Femur (tissue), 1 donor: ENCODE results near the gene TSPAN6.

Experiments used
- DNase-seq: peaks from one replicate; pipeline ENCODE4 v3.0.0-alpha.2; 2017

Gene TSPAN6

DNA sequence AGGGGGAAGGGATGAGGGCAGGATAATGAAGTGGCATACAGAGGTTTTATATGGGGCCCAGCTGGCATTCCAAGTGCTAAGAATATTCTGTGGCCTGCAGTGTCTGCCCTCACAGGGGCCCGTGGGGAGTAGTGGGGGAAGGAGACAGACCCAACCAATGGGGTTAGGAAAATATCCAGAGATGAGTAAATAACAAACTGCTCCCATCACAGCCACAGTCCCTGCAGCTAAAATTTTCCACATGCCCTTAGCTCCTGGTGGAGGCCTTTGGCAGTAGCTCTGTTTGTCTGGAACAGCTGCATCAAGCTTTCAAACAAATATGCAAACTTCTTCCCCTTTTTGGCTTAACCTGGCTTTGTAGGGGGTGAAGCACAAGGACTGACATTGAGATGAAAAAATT lies 10.5 kb upstream of the TSPAN6 start:
- peak; percentile 61 for DNase-seq

DNA sequence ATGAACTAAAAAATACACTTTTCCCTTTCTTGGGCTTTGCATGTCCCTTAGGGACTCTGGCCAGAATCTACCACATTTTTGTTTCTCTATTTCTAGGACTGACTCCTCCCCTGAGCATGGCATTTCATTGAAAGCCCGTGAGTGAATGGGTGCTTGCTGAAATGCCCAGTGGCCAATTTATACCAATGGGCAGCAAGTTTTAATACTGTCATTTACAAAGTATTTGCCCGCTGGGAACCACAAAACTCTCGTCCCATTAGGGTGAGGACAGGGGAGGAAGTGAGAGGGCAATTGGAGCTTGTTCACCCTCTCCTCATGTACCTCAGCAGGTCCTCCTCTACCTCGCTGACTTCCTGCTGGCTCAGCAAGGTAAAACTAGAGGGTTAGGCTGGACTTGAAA lies 8.5 kb upstream of the TSPAN6 start:
- no peak for DNase-seq

DNA sequence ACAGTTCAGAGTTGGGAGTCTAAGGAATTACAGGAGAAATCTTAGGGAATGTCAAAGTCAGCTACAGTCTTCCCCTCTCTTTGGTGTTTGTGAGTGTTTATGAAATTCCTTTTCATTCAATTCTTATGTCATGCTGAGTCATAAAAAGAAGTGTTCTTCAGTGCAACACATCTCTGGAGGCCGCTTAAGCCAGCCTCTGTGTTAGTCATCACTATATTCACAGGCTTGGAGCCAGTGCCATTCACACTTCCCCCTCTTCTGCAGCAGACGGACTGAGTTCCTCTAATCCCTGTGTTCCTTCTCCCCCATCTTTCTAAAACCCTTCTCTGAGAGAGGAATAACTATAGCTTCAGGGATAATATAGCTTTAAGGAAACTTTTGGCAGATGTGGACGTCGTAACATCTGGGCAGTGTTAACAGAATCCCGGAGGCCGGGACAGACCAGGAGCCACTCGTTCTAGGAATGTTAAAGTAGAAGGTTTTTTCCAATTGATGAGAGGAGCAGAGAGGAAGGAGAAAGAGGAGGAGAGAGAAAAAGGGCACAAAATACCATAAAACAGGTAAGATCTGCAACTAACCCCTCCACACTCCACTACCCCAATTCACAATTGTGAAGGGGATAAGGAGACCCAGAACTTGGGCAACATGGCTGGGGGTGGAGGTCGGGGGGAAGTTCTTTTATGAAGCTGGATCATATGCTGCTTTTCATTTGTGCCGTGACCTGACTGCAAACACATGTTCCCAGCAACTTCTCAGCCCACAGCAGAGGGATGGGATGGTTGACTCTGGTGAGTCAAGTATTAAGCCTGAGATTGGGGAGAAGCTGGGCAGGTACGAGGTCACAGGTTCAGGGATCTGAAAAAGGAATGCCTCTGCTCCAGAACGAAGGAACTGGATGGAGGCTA lies 7.6 kb upstream of the TSPAN6 start, which contains the start of gene SRPX2:
TSS of gene SRPX2 (plus strand) at position 244 of the 905 bp plus-strand sequence. CDS start 2,124 bp downstream, outside the sequence.
- DNase-seq, result peak; percentile 68

DNA sequence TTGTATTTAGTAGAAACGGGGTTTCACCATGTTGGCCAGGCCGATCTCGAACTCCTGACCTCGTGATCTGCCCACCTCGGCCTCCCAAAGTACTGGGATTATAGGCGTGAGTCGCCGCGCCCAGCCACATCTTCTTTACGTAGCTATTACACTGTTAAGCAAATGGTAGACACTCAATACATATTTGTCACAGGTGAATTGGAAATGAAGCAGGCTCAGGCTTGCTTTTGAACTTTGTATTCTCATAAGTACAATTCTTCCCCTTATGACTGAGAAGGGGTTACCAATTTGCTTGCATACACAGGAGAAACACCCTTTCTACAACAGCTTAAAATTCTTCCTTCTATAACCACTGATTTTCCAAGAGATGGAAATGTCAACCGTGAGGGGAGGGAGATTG lies 6.6 kb upstream of the TSPAN6 start:
- no peak for DNase-seq

DNA sequence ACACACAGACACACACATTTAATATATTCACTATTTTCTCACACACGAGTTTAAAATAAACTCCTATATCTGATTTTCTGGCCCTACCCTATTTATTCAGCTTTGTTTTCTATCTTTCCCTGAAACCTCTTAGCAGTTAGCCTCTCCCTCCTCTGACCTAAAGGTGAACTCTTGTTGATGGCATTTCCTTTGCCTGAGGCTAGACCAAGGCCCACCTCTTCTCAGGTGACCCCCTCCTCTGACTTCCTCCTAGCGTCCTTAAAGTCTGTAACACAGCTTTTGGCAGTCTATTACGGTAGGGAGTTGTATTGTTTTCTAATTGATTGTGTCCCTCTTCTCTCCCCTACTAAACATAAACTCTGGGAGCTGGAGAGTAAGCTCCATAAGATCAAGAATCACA lies 5.7 kb upstream of the TSPAN6 start:
- DNase-seq, result no peak

DNA sequence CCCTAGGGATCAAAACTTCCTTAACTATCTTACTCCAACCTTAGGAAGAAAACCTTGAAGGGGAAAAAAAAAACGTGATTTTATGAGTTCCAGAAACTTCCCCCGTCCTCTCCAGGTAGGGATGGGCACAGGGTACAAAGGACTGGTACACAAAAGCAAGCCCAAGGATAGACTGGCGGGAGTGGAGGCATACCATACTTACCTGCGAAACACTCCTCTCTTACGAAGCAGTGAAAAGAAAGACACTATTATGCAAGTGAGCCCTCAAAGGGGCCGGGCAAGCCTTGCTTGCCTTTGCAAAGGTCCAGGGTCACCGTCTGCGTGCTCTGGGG lies 651 bp downstream of the TSPAN6 start:
- DNase-seq, result no peak

DNA sequence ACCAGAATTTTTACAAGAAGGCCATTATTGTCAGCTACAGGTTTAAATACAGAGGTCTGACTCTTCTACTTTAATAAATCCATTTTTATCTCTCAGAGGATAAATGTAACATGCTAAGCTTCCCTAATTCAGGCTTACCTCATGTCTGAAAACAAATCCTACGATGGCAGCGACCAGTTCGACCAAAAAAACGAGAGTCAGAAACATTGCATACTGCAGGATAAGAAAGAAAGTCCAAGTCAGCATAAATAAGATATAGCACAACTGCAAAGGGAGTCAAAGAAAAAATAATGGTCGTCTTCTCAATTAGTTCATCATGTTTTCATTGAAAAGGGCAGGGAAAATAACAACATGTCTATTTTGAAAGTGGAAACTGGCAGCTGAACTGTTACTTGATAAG lies 1.6 kb downstream of the TSPAN6 start:
- no peak for DNase-seq

DNA sequence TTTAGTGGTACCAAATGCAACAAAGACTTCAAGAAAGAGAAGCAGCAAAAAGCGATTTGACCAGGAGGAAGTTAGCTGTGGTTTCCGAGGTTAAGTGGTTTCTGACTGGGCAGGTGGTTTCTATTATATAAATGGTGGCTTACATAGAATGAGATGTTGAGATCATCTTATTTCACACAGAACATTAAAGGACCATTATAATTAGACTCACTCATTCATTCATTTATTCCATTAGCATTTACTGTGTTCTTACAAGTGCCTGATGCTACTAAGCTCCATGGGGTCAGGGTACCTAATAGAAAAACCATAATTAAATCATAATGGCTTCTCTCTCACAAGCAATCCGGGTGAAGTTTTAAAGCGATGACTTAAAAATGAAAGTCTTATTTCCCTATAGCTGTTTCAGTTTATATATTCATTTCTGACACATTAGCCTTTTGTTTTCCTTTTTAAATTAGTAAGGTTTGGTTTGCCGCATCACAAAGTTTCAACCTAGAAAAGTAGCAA lies 10.6 kb downstream of the TSPAN6 start:
- DNase-seq, result no peak

DNA sequence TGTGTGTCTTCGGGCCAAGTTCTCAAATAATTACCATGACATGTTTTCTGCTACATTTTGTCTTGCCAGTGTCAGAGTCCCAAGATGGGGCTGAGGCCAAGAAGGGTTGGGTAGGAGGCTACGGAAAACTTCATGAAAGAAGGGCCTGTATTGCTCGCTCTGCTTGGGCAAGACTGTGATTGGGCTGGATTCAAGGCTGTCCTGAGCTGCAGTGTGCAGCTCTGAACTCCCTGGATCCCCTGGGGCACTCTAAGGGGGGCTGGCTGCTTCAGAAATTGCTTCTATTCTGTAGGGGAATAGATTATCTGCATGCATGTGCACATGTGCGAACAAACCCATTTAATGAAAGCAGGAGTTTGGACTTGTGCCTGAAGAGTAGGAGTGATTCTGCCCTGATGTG lies 13.6 kb downstream of the TSPAN6 start:
- peak; percentile 31 for DNase-seq

DNA sequence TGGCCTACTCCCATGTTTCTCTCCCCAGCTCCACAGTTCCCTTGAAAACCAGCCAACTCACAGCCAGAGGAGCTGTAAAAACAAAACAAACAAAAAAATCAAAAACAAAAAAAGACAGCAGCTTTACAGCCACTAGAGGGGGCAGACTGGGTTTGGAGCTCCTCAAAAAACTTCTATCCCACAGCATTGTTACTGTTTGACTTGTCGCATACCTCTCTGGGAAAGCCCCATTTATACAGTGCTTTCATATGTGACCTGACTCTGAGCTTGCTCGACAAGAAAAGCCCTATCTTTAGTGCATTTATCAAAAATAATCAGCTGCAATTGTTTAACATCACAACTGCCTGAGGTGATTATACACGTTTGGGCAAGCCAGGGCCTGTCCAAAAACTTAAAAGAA lies 21.6 kb downstream of the TSPAN6 start:
- DNase-seq, result peak; percentile 33

DNA sequence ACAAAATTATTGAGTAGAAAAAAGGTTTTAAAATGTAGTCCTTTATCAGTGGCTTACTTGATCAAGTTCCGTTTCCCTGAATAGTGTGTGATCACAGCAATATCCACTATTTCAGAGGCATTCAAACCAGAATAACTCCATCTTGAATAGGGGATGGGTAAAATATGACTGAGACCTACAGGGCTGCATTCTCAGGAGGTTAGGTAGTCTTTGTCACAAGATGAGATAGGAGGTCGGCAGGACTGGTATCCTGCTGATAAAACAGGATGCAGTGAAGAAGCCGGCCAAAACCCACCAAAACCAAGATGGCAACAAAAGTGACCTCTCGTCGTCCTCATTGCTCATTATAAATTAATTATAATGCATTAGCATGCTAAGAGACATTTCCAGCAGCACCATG lies 24.7 kb downstream of the TSPAN6 start:
- no peak for DNase-seq

DNA sequence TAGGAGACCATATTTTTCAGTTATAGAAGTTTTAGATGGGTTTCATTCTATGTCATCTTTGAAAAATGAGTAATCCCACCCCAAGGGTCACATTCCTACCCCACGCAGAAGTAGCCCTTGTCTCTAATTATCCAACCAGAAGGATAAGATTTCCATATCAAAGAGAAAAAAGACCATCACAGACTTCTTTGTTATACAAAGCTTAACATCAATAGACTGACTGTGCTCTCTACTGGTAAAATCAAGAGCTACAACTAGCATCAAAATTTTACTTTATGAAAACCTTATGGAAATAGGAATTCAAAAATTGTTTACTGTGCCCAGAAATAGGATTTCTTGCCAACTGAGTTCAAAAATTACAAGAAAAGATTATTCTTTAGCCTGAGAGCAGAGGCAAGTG lies 27.0 kb downstream of the TSPAN6 start:
- no peak for DNase-seq

DNA sequence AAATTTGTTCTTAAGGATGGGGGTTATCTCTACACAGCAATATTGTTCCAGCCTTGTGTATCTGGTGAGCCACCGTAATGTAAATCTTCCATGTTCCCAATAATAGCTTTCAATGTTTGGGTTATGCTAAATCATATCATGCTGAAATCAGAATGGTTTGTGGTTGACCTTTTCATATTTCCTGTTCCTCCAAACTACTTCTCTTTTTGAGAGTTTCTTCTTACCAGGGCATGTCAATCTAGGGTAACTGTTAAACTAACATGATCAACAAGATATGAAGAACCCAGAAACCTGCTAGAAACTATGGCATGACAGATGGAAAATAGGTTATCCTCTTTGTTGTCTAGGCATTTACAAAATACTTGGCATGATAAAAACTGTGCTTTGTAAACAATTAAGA lies 29.9 kb downstream of the TSPAN6 start:
- DNase-seq, result no peak

DNA sequence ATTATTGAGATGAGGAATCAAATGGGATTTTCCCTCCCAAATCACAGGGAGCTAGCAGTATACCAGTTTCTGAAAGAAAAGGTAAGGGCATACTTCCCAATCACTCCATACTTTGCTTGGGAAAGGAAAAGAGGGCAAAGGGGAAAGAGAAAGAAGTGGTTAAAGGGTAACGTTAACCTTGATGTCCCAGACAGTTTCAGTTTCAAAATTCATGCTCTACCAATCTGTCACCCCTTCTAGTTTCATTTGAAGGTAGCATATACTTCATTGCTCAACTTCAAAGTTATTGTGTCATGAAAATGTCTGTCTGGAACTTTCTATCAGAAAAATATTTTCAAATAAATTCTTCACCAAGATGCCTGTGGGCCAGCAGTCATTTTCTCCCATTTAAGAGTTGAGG lies 35.8 kb downstream of the TSPAN6 start:
- DNase-seq, result no peak

DNA sequence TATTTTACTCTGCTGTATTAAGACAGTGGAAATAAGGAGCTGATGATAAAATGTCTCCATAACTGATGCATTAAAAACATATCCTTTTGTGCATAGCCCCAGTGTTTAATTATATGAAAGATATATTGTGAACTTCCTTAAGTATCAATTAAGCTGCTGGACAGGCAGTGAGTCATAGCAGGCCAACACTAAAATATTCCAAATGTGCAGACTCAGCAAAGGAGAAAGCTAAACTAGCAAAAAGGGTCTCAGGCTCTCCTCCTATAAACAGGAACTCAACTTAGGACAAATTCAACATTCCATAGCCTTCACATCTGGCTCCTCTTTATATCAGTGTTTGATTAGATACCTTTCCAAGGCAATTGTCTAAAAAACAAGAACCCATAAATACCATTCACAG lies 36.3 kb downstream of the TSPAN6 start:
- DNase-seq, result no peak

DNA sequence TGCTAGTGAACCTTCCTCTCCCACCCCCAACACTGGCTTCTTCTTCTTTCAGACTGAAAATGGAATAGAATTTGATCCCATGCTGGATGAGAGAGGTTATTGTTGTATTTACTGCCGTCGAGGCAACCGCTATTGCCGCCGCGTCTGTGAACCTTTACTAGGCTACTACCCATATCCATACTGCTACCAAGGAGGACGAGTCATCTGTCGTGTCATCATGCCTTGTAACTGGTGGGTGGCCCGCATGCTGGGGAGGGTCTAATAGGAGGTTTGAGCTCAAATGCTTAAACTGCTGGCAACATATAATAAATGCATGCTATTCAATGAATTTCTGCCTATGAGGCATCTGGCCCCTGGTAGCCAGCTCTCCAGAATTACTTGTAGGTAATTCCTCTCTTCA lies 37.1 kb downstream of the TSPAN6 start:
- no peak for DNase-seq

DNA sequence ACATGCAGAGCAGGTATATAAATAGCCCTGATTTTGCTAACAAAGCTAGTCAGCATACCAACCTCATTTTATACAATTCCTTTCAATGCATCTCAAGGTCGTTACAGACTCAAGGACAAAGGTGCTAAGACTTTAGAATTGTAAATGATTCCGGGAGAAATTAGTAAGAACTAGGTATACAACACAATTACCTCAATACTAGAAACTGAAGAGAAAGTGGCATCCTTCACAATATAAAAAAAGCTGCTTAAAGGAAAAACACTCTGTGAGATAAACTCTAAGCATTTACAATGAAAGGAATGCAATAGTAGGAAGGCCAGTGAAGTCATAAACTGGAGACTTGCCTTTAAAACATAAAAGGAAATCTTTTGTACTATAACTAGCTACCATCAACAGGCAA lies 40.0 kb downstream of the TSPAN6 start:
- DNase-seq, result no peak

DNA sequence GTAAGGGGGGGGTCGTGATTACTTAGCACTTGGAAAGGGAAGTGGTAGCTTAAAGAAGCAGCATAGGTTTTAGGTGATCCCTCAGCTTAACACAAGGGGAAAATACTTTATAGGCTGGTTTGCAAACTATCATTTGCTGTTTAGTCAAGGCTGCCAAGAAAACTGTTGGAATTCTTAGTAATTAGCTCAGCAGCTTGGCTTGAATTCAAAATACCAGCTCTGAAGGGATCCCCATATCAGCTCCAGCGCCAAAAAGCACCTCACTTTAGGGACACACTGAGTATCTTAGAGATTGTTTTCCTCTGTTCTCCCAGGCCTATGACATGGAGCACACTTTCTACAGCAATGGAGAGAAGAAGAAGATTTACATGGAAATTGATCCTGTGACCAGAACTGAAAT lies 43.0 kb downstream of the TSPAN6 start:
- no peak for DNase-seq

DNA sequence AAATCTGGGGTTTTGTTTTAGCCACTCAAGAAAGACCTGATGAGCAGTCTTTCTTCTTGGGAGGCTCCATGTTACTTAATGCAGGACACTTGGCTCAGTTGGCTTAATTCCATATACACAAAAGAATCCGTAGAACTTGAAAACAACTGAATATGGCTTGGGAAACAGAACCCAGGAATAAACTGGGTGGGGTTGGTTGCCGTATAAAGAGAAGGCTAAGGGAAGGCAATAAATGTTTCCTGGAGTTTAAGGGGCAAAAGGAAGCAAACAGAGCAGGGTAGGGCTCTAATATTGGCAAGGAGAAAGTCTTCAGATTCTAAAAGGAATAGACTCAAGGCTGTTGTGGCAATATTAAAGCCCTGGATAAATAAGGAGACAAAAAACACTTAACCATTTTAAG lies 43.5 kb downstream of the TSPAN6 start:
- DNase-seq, result no peak

DNA sequence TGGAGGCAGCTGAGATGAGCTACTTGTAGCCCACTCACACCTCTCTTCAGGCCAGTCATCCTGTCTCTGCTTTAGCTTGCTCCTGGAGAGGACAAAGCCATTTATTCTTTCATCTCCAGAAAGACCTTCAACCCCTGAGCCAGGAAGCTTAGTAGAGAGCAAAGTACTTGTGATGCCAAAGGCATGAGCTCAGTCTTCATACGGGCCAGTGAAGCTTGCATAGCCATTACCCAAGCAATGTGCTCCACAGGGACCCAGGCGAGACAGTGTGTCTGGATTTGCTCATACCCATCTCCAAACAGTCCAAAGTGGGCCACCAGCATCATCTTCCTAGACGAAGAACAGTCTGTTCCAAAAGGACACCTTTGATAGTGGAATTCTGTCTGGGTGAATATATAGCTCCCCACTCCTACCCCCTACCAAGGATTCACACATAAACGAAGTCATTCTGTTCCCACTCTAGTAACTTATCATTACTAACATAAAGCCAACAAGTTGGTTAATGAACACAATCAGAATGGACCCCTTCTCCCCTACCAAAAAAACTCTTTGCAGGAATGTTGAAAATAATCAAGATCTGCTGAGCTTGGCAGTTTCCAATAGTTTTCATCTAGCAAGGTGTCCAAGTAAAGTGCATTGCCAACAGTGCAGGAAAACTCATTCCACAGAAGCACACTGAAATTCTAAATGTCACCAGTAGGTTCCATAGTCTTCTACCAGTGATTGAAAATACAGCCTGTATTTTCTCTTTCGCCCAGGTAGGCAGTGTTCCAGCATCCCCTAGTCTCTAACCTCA lies 45.2 kb downstream of the TSPAN6 start:
- DNase-seq, result peak; percentile 44

DNA sequence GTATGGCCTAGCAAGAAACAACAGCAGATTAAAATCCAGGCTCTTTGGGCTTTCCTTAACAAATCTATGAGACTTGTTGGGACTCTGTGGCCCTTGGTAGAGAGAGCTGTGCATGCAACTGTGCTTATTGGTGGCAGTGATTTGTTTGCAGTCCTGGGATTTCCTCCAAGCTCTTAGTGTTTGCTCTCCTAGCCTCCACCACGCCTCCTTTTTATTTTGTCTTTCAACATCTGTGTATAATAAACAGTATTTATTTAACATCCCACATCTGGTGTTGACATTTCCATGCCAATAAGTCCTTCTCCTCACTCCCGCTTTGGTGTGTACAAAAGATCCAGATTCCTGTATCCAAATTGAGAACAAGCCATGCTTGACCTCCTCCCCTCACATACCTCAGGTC lies 48.7 kb downstream of the TSPAN6 start:
- DNase-seq, result no peak

DNA sequence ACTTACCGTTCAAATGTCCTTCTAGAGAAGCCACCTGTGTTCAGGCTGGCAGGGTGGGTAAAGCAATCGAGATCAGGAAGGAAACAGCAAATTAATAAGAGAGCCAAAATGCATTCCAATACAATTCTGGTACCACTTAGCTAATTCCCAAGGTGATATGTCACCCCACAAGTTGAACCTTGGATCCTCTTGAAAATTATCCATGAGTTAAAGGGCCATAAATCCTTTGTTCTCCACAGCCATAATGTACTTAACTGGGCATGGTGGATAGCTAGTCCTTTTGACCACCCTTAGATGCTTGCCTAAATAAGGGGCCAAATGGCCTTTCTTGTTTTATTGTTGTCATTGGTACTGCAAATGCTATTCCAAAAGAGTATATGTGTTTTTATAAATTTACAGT lies 49.9 kb downstream of the TSPAN6 start:
- DNase-seq, result no peak

DNA sequence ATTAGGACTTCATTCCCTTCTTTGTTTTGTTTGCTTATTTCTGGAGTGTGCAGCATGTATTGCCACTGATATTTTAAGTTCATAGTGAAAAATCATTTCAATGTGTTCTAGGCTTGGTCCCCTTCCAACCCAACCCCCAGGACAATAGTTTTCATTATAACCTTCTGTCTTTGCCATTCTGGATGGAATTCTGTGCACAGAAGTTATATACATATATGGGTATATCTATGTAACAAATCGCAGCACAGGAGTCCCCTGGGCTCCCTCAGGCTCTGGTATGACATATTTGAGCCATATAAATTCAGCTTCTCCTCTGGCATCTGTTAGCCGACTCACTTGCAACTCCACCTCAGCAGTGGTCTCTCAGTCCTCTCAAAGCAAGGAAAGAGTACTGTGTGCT lies 52.0 kb downstream of the TSPAN6 start, which contains the start of gene TNMD:
TSS of gene TNMD (plus strand) at position 326 of the 400 bp plus-strand sequence. CDS start 83 bp downstream, outside the sequence.
- DNase-seq, result peak; percentile 41
